KMS-11 (cell line): ENCODE measurements around the gene TMEM242.

Source experiments
- H2AFZ ChIP-seq: fragments of 200-600 bp; sonication (generic); 2 replicates; pipeline ENCODE4 v1.6.1; 2016; ENCODE audit warnings: antibody characterized with exemption, mixed run types, low read depth
- H3K27ac ChIP-seq: fragments of 200-600 bp; sonication (generic); 2 replicates; pipeline ENCODE4 v1.6.1; 2016; ENCODE audit warnings: mild to moderate bottlenecking, mixed run types
- H3K27me3 ChIP-seq: fragments of 200-600 bp; sonication (generic); 2 replicates; pipeline ENCODE4 v1.6.1; 2017; ENCODE audit warnings: mild to moderate bottlenecking, low read depth, mixed run types, moderate library complexity; ENCODE audit not compliant: insufficient read depth
- H3K36me3 ChIP-seq: fragments of 200-600 bp; sonication (generic); 2 replicates; pipeline ENCODE4 v1.6.1; 2017; ENCODE audit warnings: mild to moderate bottlenecking, mixed run types; ENCODE audit not compliant: insufficient read depth
- H3K4me1 ChIP-seq: fragments of 200-600 bp; sonication (generic); 2 replicates; pipeline ENCODE4 v1.6.1; 2016; ENCODE audit warnings: mild to moderate bottlenecking, low read depth, mixed run types; ENCODE audit not compliant: poor library complexity, severe bottlenecking
- H3K4me2 ChIP-seq: fragments of 200-600 bp; sonication (generic); 2 replicates; pipeline ENCODE4 v1.7.0; 2016; ENCODE audit warnings: mild to moderate bottlenecking, mixed run types
- H3K4me3 ChIP-seq: fragments of 200-600 bp; sonication (generic); IDR thresholded peaks from 2 replicates; pipeline ENCODE4 v1.6.1; 2017; ENCODE audit warnings: low read depth, low read length, mixed read lengths; ENCODE audit not compliant: insufficient read depth
- H3K79me2 ChIP-seq: fragments of 200-600 bp; sonication (generic); 2 replicates; pipeline ENCODE4 v1.6.1; 2016; ENCODE audit warnings: low read depth, mixed run types; ENCODE audit not compliant: insufficient read depth
- H3K9ac ChIP-seq: fragments of 200-600 bp; sonication (generic); 2 replicates; pipeline ENCODE4 v1.6.1; 2016; ENCODE audit warnings: mild to moderate bottlenecking, mixed run types
- H4K20me1 ChIP-seq: fragments of 200-600 bp; sonication (generic); 2 replicates; pipeline ENCODE4 v1.6.1; 2016; ENCODE audit warnings: mild to moderate bottlenecking, mixed run types; ENCODE audit not compliant: insufficient read depth
- CTCF ChIP-seq: fragments of 200-600 bp; sonication (generic); conservative IDR thresholded peaks from 2 replicates; pipeline ENCODE4 v1.6.1; 2017; ENCODE audit warnings: low read depth, mild to moderate bottlenecking, antibody characterized with exemption, low read length, moderate library complexity, mixed read lengths

Gene TMEM242

DNA sequence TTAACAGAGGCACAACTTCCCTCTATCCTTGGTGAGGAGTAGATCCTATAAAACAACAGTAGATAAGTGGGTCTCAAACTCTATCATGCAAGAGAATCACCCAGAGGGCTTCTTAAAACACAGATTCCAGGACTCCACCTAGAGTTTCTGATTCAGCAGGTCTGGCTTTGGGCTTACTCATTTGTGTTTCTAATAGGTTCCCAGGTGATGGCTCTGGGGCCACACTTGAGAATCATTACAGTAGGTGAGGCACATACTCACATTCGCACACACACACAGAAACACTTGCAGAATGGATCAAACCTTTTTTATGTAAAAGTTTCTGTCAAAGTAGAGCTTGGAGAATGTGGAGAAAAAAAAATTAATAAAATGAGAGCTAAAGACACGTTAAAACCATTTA is 52.4 kb downstream of the TMEM242 start:
- Histone ChIP-seq H3K4me2 (no peak overlapping the region), H3K4me1 (peaks cover 3% of the 10 kb centered on the region), H3K27ac (no peak overlapping the region), H3K36me3 (no peaks in the 10 kb centered on the region), H3K4me3 (no peak overlapping the region), H4K20me1 (no peaks in the 10 kb centered on the region), H2AFZ (no peak overlapping the region), H3K9ac (no peak overlapping the region), H3K27me3 (no peaks in the 10 kb centered on the region), H3K79me2 (no peaks in the 10 kb centered on the region)
- TF ChIP-seq CTCF = no peak

DNA sequence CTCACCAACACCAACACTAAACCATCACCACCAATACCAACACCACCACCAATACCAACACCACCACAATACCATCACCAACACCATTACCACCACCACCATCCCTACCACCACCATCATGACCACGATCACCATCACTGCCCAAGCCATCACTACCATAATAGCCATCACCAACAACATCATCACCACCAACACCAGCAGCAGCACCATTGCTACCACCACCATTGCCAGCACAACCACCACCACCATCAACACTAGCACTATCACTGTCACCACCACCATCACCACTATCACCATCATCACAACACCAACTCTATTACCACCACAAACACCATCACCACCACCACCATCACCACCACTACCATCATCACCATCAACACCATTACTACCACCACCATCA is 53.0 kb downstream of the TMEM242 start:
- peaks cover 2% of the 10 kb centered on the region for H3K4me1 ChIP-seq
- no peaks in the 10 kb centered on the region for H3K27me3 ChIP-seq
- H4K20me1 ChIP-seq = no peaks in the 10 kb centered on the region
- no peak overlapping the region for H3K4me2 ChIP-seq
- H3K79me2 ChIP-seq = no peaks in the 10 kb centered on the region
- no peaks in the 10 kb centered on the region for H3K36me3 ChIP-seq
- H3K27ac ChIP-seq = no peak overlapping the region
- TF ChIP-seq CTCF = no peak
- H3K9ac ChIP-seq = no peak overlapping the region
- H3K4me3 ChIP-seq = no peak overlapping the region
- no peak overlapping the region for H2AFZ ChIP-seq

DNA sequence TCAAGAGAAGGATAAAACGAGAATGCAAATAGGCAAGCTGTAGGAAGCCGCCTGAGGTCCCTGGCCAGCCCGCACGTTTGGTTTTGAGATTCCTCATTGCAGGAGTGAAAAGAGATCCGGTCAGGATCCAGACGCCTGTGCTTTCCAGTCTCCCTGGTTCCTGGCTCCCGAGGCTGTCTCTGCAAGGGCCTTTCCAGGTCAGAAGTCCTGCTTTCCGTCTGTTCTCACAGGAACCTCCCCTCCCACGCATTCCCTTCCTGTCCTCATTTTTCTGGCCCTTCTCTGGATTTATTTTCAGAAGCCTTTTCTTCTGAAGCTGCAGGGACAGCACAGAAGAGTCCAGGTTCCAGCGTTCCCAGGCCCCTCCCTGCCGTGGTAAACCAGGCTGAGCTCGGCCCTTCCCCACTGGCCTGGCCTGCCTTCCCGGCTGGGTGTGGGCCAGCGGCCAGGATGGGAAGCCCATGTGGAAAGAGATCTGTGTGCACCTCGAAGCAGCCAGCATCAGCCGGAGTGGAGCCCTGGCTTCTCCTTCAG is 54.0 kb downstream of the TMEM242 start:
- no peak overlapping the region for H3K4me3 ChIP-seq
- H3K4me2 ChIP-seq = no peak overlapping the region
- TF ChIP-seq CTCF = no peak
- no peaks in the 10 kb centered on the region for H3K27me3 ChIP-seq
- H4K20me1 ChIP-seq = no peaks in the 10 kb centered on the region
- no peaks in the 10 kb centered on the region for H3K4me1 ChIP-seq
- H2AFZ ChIP-seq = no peak overlapping the region
- H3K36me3 ChIP-seq = no peaks in the 10 kb centered on the region
- no peak overlapping the region for H3K27ac ChIP-seq
- no peak overlapping the region for H3K9ac ChIP-seq
- H3K79me2 ChIP-seq = no peaks in the 10 kb centered on the region

GRCh38 chr6:157268835-157269234 is 54.5 kb downstream of the TMEM242 start:
- no peak overlapping the region for H3K4me2 ChIP-seq
- H4K20me1 ChIP-seq = no peaks in the 10 kb centered on the region
- no peak overlapping the region for H2AFZ ChIP-seq
- H3K4me3 ChIP-seq = no peak overlapping the region
- no peaks in the 10 kb centered on the region for H3K79me2 ChIP-seq
- TF ChIP-seq CTCF = no peak
- H3K4me1 ChIP-seq = no peaks in the 10 kb centered on the region
- no peak overlapping the region for H3K27ac ChIP-seq
- no peak overlapping the region for H3K9ac ChIP-seq
- H3K36me3 ChIP-seq = no peaks in the 10 kb centered on the region
- no peaks in the 10 kb centered on the region for H3K27me3 ChIP-seq

DNA sequence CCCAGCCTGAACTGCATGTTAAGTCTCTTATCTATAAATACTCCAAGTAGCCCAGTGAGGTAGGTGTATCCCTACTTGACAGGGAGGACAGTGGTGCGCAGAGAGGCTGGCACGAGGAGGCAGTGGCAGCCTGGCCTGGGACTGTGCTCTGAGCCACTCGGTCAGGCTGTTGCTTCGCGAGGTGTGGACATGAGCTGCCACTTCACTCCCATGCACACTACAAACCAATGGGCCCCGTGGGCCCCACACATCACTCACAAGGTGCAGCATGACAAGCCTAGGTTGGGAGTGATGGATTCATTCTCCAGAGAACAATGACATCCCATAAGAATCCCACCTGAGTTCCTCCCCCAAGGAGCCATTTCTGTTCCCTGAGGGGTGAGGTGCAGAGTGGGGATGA is 54.9 kb downstream of the TMEM242 start:
- Histone ChIP-seq H3K9ac (no peak overlapping the region), H3K79me2 (no peaks in the 10 kb centered on the region), H3K27me3 (no peaks in the 10 kb centered on the region), H3K4me1 (no peaks in the 10 kb centered on the region), H3K27ac (no peak overlapping the region), H3K4me3 (no peak overlapping the region), H2AFZ (no peak overlapping the region), H3K4me2 (no peak overlapping the region), H3K36me3 (no peaks in the 10 kb centered on the region), H4K20me1 (no peaks in the 10 kb centered on the region)
- no peak for TF ChIP-seq CTCF
